SKM-1 (cell line): ENCODE data around the gene TMEM184B.

ENCODE experiments used
- DNase-seq: peaks from one replicate; lab custom pipeline; 2025; ENCODE audit not compliant: unreplicated experiment; lab: John Stamatoyannopoulos, UW

Gene TMEM184B

GRCh38 chr22:38282397-38282796 lies 9.6 kb upstream of the TMEM184B start:
- no peak for DNase-seq

DNA sequence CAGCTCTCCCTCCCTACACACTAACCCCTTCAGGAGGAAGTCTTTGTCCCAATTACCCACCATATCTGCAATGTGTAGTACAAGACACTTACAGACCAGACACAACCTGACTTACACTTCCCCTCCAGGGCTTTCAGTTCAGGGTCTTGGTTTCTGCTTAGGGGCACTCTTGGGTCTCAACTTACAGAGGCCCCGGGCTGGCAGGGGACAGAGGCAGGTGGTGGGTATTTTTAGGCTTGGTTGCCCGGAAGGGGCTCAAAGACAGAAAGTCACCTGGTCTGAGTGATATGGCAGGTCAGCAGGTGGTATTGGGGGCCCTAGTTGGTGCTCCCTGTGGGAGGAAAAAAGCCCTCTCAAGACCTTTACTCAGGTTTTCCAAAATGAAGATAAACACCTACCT lies 3.4 kb upstream of the TMEM184B start:
- no peak for DNase-seq

GRCh38 chr22:38273135-38273826 lies 471 bp upstream of the TMEM184B start:
- DNase-seq = no peak

DNA sequence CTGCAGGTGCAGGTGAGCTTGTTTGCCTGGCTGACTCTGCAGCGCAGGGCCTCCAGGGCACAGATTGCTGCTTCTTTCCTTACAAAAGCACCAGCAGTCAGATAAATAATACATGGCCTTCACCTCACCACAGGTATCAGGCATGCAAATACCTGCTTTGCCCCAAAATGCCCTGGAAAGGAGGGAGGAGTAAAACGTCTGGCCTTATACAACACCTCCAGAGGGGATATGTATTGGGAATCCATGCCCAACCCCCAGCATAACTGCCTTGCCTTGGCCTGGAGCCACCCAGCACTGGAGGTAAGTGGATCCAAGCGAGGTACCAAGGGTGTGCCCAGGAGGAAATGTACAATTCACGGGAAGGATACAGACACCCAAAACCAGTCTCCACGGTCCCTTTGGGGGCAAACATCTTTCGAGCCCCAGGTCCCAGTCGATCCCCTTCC lies 860 bp downstream of the TMEM184B start:
- no peak for DNase-seq

GRCh38 chr22:38271101-38271500 lies 1.7 kb downstream of the TMEM184B start:
- no peak for DNase-seq

DNA sequence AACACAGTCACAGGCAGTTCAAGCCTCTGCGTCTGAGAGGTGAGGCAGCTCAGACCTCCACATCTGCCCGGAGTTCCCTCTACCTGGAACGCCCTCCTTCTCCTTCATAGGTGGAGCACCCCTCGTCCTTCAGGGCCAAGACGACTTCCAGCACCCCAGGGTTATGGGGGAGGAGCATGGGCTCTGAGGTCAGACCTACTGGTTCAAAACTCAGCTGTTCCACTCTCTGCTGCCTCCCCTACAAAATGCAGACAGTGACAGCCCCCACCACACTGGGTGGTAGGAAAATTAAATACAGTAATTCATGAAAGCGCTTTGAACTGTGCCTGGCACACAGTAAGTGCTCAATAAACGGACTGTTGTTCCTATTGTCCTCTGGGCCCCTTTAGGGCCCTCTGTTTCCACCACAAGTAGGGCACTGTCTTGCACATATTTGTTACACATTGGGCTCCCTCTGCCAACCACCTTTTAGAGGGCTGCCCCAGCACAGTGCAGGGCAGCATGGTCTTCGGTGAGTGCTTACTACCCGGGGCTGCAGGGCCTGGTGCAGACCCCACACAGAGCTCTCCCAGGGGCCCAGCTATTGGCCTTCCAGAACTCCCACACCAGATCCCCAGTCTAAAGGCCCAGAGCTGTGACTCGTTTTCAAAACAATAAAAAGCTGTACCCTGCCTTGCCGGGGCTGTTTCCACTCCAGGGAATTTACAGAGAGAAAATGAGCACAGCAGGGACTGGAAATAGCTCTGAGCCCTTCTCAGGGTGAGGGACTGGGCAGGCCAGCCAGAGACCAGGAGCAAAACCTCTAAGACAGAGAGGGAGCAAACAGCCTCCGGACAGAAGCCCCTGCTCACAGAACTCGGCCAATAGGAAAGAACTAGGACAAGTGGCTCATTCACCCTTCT lies 2.5 kb downstream of the TMEM184B start:
- no peak for DNase-seq

- DNase-seq = no peak
Measured at GRCh38 chr22:38269466-38269865, 3.3 kb downstream of the TMEM184B start.

DNA sequence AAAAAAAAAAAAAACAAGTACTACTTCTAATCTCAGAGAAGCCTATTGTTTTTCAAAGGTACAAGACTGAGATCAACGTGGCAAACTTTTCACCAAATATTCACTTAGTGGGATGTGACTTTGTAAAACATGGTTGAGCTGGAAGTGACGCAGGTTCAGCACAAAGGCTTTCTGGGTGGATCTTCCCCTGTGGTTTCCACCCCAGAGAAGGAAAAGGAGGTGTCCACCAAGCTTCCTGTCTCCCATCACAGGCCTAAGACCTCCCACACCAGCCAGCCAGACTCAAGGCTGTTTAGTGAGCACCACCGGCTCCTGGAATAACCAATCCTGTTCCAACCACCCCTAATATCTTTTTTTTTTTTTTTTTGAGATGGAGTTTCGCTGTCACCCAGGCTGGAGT lies 5.7 kb downstream of the TMEM184B start:
- no peak for DNase-seq

GRCh38 chr22:38266120-38266519 lies 6.7 kb downstream of the TMEM184B start:
- DNase-seq = no peak

GRCh38 chr22:38264322-38264843 lies 8.4 kb downstream of the TMEM184B start:
- DNase-seq = no peak

DNA sequence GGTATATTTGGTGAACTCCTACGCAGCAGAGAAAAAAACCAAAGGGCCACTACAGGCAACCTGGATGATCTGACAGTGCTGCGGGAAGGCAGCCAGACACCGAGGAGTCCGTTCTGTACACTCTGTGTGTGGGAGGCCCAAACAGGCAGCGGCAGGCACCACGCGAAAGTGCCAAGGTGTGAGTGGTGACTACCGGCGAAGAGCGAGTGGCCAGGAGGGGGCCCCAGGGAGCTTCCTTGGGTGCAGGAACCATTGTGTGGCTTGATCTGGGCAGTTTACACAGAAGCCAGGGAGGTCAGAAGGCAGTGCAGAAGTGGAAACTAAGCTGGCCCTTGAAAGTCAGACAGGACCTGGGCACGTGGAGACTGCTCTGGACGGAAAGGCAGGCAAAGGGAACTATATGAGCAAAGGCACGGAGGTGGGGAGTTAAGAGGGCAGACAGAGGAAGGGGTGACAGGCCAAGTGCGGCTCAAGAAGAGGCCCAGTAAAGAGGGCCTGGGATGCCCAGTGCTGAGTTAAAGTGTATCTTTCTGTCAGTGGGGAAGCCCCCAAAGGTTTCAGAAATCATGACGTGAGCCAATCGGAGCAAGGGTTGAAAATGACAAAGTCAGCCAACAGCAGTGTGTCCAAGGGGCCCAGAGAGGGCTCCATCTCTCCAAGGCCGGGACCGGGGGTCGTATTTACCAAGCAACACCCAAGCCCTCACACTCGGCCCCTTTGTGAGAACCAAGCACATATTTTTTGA lies 10.6 kb downstream of the TMEM184B start:
- no peak for DNase-seq

DNA sequence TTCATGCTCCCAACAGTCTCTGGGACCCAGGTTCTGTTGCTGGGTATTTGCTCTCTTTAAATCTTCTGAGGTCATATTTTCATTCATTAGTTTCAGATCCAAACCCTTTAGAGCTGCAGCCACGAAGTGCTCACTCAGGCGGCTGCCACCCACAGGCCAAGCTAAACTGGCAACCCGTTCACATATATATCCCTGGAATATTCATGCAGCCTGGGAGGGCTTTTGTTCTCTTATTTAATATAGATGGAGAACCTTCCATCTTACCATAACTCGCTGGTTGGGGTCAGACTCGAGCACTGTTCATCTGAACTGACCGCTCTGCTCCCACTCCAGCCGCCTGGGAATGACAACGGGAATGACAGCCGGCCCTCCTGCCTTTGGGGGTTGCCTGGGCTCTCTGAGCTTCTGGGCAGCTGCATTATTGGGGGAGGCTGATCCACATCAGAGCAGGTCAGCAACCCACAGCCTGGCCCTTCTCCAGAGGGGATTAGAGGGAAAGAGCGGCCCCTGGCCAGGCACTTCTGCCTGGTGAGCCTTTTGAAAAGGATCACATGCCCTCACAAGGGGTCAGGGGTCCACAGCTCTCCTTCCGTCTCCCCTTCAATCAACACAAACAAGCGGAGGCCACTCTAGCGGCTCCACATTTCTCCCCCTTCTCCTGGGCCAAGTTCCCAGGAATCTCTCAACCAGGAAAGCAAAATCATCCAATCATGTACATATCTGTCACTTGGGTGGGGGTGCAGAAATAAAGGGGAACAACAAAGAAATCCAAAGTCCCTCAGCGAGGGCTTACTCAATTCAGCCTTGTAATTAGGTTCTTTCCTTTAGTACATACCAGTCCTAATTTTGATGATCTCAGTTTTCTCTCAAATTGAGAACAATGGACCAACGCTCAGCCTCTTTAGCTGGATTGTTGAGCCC lies 11.8 kb downstream of the TMEM184B start:
- DNase-seq = no peak

GRCh38 chr22:38259370-38259769 lies 13.4 kb downstream of the TMEM184B start:
- DNase-seq = no peak

DNA sequence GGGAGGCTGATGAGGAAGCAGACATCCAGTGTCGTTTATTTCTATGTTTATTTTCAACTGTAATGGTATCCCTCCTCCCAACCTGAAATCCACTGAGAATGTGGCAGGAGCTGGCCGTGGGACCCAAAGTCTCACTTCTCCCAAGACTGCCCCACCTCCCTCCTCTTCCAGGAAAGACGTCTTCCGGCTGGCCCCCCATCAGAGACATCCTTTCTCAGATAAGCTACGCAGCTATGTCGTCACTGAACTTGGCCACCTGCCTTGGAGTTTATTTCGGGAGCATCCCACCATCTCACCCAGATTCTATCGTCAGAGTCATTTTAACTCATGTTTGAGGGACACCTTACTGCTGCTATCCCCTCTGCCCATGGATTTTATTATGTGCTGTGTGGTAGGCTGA lies 13.9 kb downstream of the TMEM184B start:
- no peak for DNase-seq

DNA sequence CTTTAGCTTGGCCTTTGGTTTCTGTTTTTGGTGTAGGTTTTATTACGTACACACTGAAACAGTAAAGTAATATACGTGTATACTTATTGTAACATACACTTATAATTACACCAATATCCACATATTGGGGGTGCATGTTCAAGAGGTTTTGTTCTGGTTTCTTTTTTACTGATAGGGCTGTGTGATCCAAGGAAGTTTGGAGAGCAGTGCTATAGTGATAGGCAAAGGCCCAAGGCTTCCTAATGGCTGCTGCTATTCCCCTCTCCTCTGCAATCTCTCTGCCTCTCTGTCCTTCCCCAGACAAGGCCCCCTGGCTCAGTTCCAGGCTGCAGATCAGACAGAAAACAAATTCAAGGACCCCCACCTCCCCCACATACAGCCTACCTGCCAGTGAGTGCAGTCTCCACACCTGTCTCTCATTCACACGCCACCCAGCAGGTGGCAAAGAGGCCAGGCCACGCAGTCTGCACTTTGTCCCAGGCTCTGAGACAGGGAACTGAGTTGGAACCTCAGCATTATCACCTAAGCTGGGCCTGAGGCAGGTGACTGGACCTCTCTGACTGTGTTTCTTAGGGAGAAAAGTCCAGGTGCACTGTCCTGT lies 15.1 kb downstream of the TMEM184B start:
- no peak for DNase-seq

DNA sequence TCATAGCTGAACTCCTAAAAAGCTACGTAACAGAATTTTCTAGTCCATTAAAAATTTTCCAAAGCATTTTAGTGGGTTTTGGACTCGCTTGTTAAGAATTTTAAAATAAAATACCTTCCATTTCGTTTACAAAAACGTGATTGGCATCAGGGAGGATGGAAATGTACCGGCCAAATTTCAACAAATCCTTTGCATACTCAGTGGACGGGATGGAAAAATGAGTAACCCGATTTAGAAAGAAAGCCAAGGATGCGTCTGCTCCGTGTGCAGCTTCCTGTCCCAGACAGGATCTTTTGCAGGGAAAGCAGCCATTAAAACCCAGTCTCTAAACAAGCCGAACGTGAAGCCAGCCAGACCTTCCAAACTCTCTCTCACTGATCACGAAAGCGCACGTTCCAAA lies 15.6 kb downstream of the TMEM184B start:
- DNase-seq = no peak

DNA sequence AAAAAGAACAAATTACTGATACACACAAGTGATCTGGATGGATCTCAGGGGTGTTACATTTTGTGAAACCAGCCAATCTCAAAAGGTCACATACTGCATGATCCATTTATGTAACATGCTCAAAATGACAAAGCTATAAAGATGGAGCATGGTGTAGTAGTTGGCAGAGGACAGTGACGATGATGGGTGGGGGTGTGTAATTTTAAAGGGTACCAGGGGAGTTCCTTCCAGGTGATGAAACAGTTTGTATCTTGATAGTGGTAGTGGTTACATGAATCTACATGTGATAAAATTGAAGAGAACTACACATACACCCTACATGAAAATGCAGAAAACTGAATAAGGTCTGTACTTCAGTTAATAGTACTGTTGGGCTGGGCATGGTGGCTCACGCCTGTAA lies 17.1 kb downstream of the TMEM184B start:
- no peak for DNase-seq

DNA sequence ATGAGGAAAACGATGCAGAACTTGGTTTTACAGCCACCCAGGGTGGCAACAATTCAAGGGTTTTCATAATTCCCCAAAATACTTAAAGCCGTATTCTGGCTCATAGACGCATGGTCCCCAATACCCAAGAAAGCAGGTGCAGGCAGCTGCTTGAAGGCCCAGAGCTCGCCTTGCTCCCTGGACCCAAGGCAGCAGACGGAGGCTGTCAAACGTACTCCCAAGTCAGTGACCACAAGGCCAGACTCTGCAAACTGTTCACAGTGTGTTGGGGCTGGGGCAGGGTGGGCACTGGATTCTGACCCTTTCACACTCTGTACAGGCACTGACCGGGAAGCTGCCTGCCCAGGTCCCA lies 21.5 kb downstream of the TMEM184B start:
- DNase-seq = no peak

DNA sequence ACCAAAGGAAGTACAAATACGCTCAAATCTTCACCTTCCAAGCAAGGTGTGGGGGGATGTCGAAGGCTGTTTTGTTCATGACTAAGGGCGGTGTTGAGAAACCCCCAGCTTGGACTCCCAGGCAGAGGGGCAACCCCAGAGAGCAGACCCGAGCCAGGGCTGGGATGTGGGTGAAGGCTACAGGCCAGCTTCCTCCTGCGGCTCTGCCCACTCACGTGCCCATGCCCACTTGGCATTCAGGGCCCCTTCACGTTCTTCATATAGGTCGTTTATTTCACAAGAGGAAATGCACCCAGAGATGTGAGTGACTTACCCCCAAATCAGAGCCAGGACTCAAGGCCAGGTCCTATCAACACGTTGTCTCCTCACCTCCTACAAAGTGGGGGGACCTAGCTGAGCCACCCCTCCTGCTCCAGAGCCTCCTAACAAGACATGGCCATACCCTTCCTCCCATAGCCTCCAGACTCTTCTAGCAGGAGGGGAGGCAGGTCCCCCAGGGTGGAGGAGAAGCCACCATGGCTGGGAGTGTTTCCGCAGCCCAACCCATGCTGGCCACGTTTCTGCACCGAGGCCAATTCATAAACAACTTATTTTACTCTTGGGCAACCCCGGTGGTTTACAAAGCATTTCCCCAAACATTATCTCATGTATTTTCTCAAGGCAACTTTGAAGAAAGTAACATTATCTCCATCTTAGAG lies 22.0 kb downstream of the TMEM184B start:
- no peak for DNase-seq
